NCI-H1417 (cell line): Measurements from ENCODE around the gene ERMARD.
A peak's percentile ranks its signal among the peaks of the same experiment; 100 is the strongest.

Source experiments
- DNase-seq, 3 experiments: peaks; one replicate each; lab custom pipeline; 2025; lab: John Stamatoyannopoulos, UW

Gene ERMARD

DNA sequence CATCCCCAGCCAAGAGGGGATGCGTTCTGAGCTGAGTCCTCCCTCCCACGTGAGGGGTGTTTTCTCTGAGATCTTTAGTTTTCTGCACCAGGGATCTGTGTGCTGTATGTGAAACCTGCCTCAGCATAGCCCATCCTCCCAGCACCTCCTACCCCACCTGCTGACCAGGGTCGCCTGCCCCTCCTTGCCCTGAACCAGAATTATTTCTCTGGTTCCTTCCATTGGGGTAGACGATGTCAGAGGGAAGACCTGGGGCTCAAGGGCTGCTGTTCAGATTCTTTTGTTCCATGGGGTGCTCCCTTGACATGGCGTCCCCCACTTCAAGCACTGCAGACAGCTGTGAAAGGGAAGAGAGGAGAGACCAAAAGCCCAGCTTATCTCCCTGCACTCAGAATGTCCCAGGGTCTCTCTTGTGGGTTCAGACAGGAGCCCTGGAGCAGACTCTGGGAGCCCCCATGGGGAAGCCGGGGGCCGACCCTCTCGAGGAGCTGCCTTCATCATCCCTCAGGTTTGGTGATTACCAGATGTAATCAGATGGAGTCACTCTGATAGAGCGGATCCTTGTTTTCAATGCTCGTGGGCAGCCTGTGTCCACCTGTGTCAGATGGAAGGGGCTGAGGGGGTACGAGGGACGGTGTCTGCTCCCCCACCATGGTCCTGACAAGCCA, 74.3 kb downstream of the ERMARD start:
- no peak for DNase-seq

DNA sequence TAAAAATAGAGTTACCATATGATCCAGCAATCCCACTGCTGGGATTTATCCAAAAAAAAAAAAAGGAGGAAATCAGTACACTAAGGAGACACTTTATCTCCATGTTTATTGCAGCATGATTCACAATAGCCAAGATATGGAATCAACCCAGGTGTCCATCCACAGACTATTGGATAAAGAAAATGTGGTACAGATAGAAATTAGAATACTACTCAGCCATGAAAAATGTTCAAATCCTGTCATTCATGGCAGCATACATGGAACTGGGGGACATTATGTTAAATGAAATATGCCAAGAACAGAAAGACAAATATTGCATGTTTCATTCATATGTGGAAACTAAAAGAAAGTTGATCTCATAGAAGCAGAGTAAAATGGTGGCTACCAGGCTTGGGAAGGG, 75.3 kb downstream of the ERMARD start:
- DNase-seq, result no peak

DNA sequence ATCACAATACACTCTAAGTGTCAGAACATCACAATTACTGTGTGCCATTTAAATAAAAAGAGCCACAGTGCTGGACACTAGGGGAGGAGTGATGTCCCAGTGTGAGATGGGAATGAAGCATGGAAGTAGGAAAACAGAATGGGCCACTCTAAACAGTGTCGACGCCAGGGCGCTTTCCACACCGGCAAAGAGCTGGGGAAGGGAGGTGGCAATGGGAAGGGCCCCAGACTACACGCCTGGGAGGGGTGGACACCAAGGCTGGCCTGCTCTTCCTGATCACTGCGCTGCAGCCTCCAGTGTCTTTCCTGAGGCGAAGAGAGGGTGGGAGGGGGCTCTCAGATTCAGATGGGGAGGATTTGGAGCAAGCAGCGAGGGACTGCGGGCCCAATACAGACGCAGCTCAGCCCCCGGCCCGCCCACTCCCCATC, 75.9 kb downstream of the ERMARD start:
- DNase-seq, result no peak

DNA sequence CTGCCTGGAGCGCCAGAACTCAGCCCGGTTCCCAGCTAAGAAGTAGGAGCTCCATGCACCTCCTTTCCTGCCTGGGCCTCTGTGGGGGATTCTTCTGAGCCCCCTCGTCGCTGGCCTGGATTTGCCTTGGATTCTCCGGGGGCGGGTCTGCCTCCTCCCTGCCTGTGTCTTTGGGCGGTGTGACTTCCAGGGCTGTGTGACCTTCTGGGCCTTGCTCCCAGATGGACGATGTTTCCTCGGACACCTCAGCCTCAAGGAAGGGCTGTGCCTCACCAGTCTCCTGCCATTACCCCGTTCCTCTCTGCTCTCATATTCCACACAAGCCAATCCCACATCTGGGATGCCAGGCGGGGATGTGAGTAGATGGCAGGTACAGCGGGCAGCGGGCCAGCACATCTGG, 76.8 kb downstream of the ERMARD start:
- no peak for DNase-seq

DNA sequence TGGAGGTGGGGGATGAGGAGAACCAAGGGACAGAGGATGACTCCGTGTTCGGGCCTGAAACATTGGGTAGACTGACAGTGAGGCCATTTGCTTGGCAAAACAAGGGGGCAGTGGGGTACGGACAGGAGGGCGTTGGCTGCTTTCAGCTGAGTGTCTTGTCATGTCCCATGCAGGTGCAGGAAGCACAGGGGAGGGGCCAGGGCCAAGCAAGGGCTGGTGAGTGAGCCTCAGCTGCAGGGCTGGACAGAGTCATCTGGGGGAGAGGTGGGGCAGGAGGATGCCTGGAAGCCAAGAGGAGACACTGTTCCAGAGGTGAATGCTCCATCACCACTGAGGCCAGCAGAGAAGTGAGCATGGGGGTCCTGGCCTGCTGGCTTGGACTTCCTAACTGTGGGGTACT, 78.4 kb downstream of the ERMARD start:
- no peak for DNase-seq

DNA sequence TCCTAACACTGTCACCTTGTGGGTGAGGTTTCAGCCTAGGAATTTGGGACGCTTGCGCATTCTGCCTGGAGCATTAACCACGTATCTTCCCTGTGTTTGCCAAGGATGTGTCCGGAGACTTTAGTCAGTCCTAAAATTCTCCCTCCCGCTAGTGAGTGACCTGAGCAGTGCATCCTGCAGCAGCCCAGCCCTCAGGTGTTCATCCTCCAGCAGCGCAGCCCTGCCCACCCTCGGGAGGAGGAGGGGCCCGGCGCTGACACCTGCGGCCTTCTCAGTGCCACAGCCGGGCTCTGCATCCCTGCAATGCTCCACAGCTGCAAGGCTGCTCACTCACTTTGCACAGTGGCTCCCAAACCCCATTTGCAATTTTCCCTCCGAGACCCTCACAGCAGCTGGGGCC, 79.5 kb downstream of the ERMARD start:
- peak in 2 of 3 experiments; percentile 56 to 65 for DNase-seq
